Esophagus muscularis mucosa (tissue), 4 donors: Measurements from ENCODE around the gene CLEC16A. TPM values are rescaled to one million over a fixed set of nuclear protein-coding genes. Genes with fewer than 3 reads are reported as not detected.

Source experiments
- DNase-seq: peaks from one replicate; pipeline ENCODE4 v3.0.0-alpha.2; 2017; ENCODE audit errors: extremely low spot score
- H3K27ac ChIP-seq, 4 donors: fragments of 200-600 bp; sonication (generic); replicated peaks in 1 of 4; 1 replicate in 3 of 4; 2 replicates in 1 of 4; pipeline ENCODE4 v1.5.1; 2016 to 2019; ENCODE audit warnings: mild to moderate bottlenecking in 1 of 4
- H3K27me3 ChIP-seq, 4 donors: fragments of 200-600 bp; sonication (generic); one replicate each; pipeline versions ENCODE4 v1.5.1 to v1.6.0; 2016 to 2019
- H3K36me3 ChIP-seq, 4 donors: fragments of 200-600 bp; sonication (generic); one replicate each; pipeline ENCODE4 v1.5.1; 2016 to 2019
- H3K4me1 ChIP-seq, 4 donors: fragments of 200-600 bp; sonication (generic); one replicate each; pipeline ENCODE4 v1.5.1; 2016 to 2019
- H3K4me3 ChIP-seq, 4 donors: fragments of 200-600 bp; sonication (generic); 1 replicate in 2 of 4; 2 replicates in 2 of 4; pipeline ENCODE4 v1.5.1; 2016 to 2019; ENCODE audit warnings: mild to moderate bottlenecking in 4 of 4, moderate library complexity in 1 of 4
- H3K9me3 ChIP-seq, 4 donors: fragments of 200-600 bp; sonication (generic); 1 replicate in 3 of 4; 2 replicates in 1 of 4; pipeline ENCODE4 v1.5.1; 2016 to 2019
- EP300 ChIP-seq: sonication (generic); formaldehyde crosslinking; IDR thresholded peaks from one replicate; pipeline ENCODE4 v1.6.1; 2017; ENCODE audit warnings: antibody characterized with exemption
- POLR2A ChIP-seq: fragments of 450-650 bp; IDR thresholded peaks from one replicate; pipeline ENCODE4 v1.6.1; 2017; ENCODE audit warnings: antibody characterized with exemption, moderate library complexity, mild to moderate bottlenecking, low read depth
- POLR2AphosphoS5 ChIP-seq, 2 donors: sonication (generic); formaldehyde crosslinking; IDR thresholded peaks; one replicate each; pipeline ENCODE4 v1.6.1; 2017; ENCODE audit warnings: antibody characterized with exemption in 2 of 2
- WGBS: methylation state at CpG from one replicate; pipeline ENCODE4 v1.1.5; 2018; 5-methylcytosine and 5-hydroxymethylcytosine counted together
- intact Hi-C: fragments of 100-400 bp; cut with DNase I; formaldehyde crosslinking; loops from one replicate; pipeline ENCODE4 v1.15.1; 2023
- total RNA-seq, 4 donors: library from RNA; depleted of rRNA; stranded (reverse); fragments of >200 nt; gene quantifications; one replicate each; pipeline versions ENCODE4 v1.1.0 to v1.2.1, GENCODE V29; 2016
- TF ChIP-seq, protein P1 (sequence below), 3 experiments: fragments of 200-600 bp in 2 of 3; fragments of 450-650 bp in 1 of 3; sonication (generic) in 2 of 3; IDR thresholded peaks; one replicate each; pipeline ENCODE4 v1.5.1; 2017 to 2019; ENCODE audit warnings: antibody characterized with exemption in 3 of 3, mild to moderate bottlenecking in 2 of 3, moderate library complexity in 1 of 3

CLEC16A gene
- total RNA-seq, 4 donors from 2014 or later, result 22.3 to 34.7 (median 29.2) TPM

DNA sequence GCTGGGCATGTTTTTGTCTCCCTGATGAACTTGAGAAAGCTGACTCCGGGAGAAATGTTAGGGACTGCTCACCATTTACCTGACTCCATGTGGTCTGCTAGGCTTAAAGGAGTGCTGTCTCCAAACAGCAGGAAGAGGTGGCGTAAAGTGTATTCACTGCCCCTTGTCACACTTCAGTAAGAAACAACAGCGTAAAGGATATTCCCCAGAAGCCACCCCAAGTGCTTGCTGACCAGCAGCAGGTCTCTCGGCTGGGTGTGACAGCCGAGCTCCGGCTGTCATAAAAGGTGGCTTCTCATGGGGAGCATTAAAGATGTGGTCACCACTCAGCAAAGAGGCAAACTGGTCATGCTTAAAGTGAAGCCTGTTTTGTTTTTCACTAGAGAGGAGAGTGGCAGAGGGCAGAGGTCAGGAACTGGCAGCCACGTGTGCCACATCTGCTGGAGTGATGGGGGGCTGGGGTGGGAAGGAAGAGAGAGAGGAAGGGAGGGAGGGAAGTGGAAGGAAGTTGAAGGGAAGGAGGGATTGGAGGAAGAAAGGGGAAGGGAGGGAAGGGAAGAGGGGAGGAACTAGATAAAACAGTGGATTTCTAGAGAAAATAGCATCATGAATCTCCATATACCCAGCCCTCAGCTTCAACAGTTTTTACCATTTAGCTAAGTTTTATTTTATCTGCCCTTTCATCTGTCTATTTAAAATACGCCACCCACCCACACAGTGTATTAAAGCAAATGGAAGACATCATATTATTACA lies 119.3 kb downstream of the CLEC16A start:
- peaks cover 10 to 82% (median 51%) of the 10 kb centered on the region in 4 donors for H3K36me3 ChIP-seq
- H3K9me3 ChIP-seq, result no peaks in the 10 kb centered on the region
- DNase-seq, result no peak
- intact Hi-C loops, result no loop called here
- no peak overlapping the region for H3K27ac ChIP-seq
- H3K27me3 ChIP-seq, result no peaks in the 10 kb centered on the region
- H3K4me1 ChIP-seq, result no peaks in the 10 kb centered on the region
- H3K4me3 ChIP-seq, result no peak overlapping the region
- TF ChIP-seq, protein P1, sequence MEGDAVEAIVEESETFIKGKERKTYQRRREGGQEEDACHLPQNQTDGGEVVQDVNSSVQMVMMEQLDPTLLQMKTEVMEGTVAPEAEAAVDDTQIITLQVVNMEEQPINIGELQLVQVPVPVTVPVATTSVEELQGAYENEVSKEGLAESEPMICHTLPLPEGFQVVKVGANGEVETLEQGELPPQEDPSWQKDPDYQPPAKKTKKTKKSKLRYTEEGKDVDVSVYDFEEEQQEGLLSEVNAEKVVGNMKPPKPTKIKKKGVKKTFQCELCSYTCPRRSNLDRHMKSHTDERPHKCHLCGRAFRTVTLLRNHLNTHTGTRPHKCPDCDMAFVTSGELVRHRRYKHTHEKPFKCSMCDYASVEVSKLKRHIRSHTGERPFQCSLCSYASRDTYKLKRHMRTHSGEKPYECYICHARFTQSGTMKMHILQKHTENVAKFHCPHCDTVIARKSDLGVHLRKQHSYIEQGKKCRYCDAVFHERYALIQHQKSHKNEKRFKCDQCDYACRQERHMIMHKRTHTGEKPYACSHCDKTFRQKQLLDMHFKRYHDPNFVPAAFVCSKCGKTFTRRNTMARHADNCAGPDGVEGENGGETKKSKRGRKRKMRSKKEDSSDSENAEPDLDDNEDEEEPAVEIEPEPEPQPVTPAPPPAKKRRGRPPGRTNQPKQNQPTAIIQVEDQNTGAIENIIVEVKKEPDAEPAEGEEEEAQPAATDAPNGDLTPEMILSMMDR (IDR thresholded peaks at IDR 0.05), result no peak
- TF ChIP-seq POLR2AphosphoS5 (IDR thresholded peaks at IDR 0.05) (no peak), POLR2A (no peak), EP300 (no peak)
- WGBS, result 86% methylated on average over 8 of the region's 8 CpGs

DNA sequence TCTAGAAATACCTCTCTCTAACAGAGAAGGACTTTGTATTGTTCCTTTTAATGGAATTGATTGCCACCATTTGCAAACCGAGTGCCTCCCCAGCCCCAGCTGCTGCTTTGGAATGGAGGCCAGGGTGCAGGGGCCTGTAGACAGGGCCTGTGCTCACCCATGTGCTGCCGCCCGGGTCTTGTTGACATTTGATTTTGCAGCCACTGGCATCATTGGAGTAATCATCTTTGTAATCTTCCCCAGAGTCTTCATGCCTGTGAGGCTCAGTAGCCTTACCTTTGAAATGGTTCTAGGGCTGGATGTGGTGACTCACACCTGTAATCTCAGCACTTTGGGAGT lies 119.8 kb downstream of the CLEC16A start:
- peaks cover 6 to 84% (median 51%) of the 10 kb centered on the region in 4 donors for H3K36me3 ChIP-seq
- WGBS, result 82% methylated on average over 3 of the region's 3 CpGs
- intact Hi-C loops, result no loop called here
- H3K27ac ChIP-seq, result no peak overlapping the region
- H3K4me3 ChIP-seq, result no peak overlapping the region
- H3K27me3 ChIP-seq, result no peaks in the 10 kb centered on the region
- TF ChIP-seq POLR2AphosphoS5 (IDR thresholded peaks at IDR 0.05), result no peak
- TF ChIP-seq, protein P1 (IDR thresholded peaks at IDR 0.05), result no peak
- TF ChIP-seq EP300, result no peak
- no peak for TF ChIP-seq POLR2A
- no peaks in the 10 kb centered on the region for H3K4me1 ChIP-seq
- no peak for DNase-seq
- H3K9me3 ChIP-seq, result no peaks in the 10 kb centered on the region

DNA sequence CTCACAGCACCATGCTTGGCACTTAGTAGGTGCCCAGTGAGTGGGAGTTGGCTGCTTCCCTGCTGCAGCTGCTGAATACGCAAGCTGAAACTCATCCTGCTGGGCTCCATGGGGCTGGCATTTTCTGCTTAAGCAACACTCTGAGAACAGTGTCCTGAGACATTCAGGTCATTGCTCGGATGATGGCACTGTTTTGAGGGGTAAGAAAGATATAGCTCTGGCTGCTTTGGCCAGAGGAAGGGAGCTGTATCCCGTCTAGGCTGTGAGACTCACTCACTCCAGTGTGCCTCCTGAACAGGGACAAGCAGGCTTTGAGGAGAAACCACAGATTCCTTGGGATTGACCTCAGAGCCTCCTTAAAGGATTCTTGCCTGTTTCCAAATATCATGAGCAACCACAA lies 120.5 kb downstream of the CLEC16A start:
- H3K9me3 ChIP-seq, result no peaks in the 10 kb centered on the region
- no peak for DNase-seq
- intact Hi-C loops, result no loop called here

DNA sequence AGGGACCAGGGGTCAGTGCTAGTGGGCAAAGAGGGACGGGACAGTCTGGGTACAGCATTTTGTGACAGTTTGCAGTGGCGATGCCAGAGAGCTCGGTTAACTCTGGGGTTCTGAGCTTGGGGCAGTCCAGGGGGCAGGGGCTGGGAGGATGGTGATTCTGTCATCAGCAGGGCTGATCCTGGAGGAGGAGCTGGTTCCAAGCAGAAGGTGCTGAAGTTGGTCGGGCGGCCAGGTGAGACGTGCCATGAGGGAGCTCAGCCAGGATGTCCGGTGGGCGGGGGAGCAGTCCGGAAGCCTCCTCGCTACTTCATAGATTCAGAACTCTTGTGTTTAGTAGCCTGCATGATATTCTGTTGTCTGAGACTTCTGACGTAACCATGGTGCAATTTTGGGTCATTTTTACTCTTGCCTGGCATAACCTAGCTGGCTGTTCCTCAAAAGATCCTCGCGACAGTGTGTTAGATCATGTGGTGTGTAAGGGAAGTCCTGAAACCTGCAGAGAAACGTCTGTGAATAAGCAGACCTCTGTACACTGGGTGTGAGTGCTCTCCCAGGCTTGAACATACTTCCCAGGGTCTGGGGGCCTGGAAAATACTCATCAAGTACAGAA lies 122.0 kb downstream of the CLEC16A start:
- Histone ChIP-seq H3K9me3 (no peaks in the 10 kb centered on the region), H3K27me3 (no peaks in the 10 kb centered on the region), H3K27ac (no peak overlapping the region), H3K4me3 (no peak overlapping the region), H3K4me1 (no peaks in the 10 kb centered on the region), H3K36me3 (peaks cover 6 to 82% (median 47%) of the 10 kb centered on the region in 4 donors)
- 88% methylated on average over 14 of the region's 14 CpGs for WGBS
- intact Hi-C loops, result no loop called here
- no peak for DNase-seq
- TF ChIP-seq POLR2AphosphoS5 (IDR thresholded peaks at IDR 0.05) (no peak), EP300 (no peak), POLR2A (no peak)
- TF ChIP-seq, protein P1 (IDR thresholded peaks at IDR 0.05), result no peak

More for the DNA sequence above, 120.5 kb downstream of the CLEC16A start:
- H3K4me3 ChIP-seq, result no peak overlapping the region
- no peaks in the 10 kb centered on the region for H3K4me1 ChIP-seq
- TF ChIP-seq, protein P1 (IDR thresholded peaks at IDR 0.05), result no peak
- TF ChIP-seq POLR2AphosphoS5 (IDR thresholded peaks at IDR 0.05) (no peak), EP300 (no peak), POLR2A (no peak)
- WGBS, result 63% methylated on average over 3 of the region's 3 CpGs
- H3K36me3 ChIP-seq, result peaks cover 6 to 84% (median 51%) of the 10 kb centered on the region in 4 donors
- H3K27ac ChIP-seq, result no peak overlapping the region
- H3K27me3 ChIP-seq, result no peaks in the 10 kb centered on the region
